Measurements from ENCODE around the gene FAM83F.

The FAM83F gene

DNA sequence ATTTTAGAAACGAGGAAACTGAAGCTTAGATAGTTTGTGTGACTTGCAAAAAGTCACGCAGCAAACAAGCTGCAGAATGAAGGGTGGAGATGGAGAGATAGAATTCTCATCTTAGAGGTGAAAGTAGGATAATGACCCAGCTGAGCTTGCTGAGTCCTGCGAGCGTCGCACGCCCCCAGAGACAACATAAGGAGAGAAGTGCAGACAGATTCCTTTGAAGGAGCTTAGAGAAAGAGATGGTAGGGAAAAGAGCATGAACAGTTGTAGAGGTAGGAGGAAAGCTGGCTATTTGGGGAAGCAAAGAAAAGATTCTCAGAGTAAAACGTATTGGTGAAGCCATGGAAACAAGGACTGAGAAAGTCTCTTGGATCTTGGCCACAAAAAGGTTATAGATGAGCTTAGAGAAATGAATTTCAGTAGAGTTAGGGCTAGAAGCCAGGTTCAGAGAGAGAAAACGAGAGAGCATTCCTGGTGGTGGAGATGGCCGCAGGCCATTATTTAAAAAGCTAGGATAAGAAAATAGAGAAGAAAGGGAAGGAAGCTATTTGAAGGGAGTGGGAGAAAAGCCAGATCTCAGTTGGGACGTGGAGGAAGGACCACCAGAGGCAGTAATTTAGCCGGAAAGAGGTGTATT is 44.8 kb downstream of the FAM83F start:
- peaks cover 20% of the 10 kb centered on the region for H3K4me1 ChIP-seq (ENCODE audit: control insufficient read depth, insufficient read depth, low read length)
- no peak overlapping the region for H3K27ac ChIP-seq (ENCODE audit: low read length)
- H3K9ac ChIP-seq (ENCODE audit: low read length in 2 of 2) = no peak overlapping the region
- H3K4me3 ChIP-seq (ENCODE audit: low read length in 2 of 2) = no peak overlapping the region
- H3K27me3 ChIP-seq (ENCODE audit: control insufficient read depth in 1 of 2, insufficient read depth in 2 of 2, low read length in 2 of 2) = peaks cover 7 to 16% of the 10 kb centered on the region in 2 donors
- no peaks in the 10 kb centered on the region for H3K9me3 ChIP-seq (ENCODE audit: control insufficient read depth in 2 of 2, low read length in 2 of 2)
- no peaks in the 10 kb centered on the region for H3K36me3 ChIP-seq (ENCODE audit: control insufficient read depth in 2 of 2, insufficient read depth in 2 of 2, low read length in 2 of 2)

DNA sequence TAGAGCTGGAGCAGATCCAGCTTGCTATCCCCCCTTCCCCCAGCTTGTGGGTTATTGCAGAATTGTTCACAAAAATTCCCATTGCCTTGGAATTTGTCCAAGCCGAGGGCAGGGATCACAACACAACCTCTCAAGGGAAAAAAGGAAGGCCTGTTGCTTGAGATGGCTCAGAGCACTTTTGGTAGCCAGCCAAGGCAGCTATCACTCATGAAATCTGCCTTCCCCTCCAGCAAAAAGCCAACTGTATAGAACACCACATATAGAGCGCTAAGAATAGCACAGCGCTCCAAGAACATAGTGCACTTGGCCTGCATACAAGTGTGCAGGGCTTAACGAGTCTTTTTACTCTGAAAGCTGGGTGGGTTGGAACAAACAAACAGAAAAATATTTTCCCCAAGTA is 46.2 kb downstream of the FAM83F start:
- H3K9ac ChIP-seq (ENCODE audit: low read length in 2 of 2) = no peak overlapping the region
- no peaks in the 10 kb centered on the region for H3K36me3 ChIP-seq (ENCODE audit: control insufficient read depth in 2 of 2, insufficient read depth in 2 of 2, low read length in 2 of 2)
- H3K4me1 ChIP-seq (ENCODE audit: control insufficient read depth, insufficient read depth, low read length) = peaks cover 24% of the 10 kb centered on the region
- no peaks in the 10 kb centered on the region for H3K9me3 ChIP-seq (ENCODE audit: control insufficient read depth in 2 of 2, low read length in 2 of 2)
- no peak overlapping the region for H3K27ac ChIP-seq (ENCODE audit: low read length)
- H3K27me3 ChIP-seq (ENCODE audit: control insufficient read depth in 1 of 2, insufficient read depth in 2 of 2, low read length in 2 of 2) = peaks cover 7 to 13% of the 10 kb centered on the region in 2 donors
- H3K4me3 ChIP-seq (ENCODE audit: low read length in 2 of 2) = no peak overlapping the region

DNA sequence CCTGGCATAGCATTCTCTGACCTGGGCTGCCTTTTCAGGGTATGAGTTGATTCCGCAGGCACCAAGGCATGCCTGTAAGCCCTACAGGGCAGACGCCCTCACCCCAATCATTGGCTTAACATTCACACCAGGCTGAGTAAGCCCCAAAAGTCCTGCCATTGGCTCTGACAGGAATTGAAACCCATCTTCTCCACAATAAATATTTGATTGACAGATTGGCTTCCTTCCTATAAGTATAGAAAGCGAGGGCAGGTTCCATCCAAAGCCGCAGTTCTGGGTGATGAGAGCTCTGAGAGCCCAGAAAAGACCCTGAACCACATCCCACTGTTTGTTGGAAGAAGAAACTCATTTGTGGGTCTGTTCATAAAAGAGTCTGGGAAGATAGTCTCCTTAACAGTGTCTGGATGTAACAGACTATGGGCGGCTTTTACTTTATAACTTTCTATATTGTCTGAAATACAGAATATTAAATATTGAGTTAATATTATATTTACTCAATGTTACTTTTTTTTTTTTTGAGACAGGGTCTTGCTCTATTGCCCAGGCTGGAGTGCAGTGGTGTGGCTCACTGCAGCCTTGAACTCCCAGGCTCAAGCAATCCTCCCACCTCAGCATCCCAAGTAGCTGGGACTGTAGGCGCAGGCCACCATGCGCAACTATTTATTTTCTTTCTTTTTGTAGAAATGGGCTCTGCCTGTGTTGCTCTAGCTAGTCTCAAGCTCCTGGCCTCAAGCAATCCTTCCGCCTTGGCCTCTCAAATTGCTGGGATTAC is 46.8 kb downstream of the FAM83F start:
- H3K27me3 ChIP-seq (ENCODE audit: control insufficient read depth in 1 of 2, insufficient read depth in 2 of 2, low read length in 2 of 2) = peaks cover 7 to 12% of the 10 kb centered on the region in 2 donors
- no peak overlapping the region for H3K9ac ChIP-seq (ENCODE audit: low read length in 2 of 2)
- no peak overlapping the region for H3K4me3 ChIP-seq (ENCODE audit: low read length in 2 of 2)
- no peak overlapping the region for H3K27ac ChIP-seq (ENCODE audit: low read length)
- no peaks in the 10 kb centered on the region for H3K9me3 ChIP-seq (ENCODE audit: control insufficient read depth in 2 of 2, low read length in 2 of 2)
- H3K36me3 ChIP-seq (ENCODE audit: control insufficient read depth in 2 of 2, insufficient read depth in 2 of 2, low read length in 2 of 2) = no peaks in the 10 kb centered on the region
- peaks cover 27% of the 10 kb centered on the region for H3K4me1 ChIP-seq (ENCODE audit: control insufficient read depth, insufficient read depth, low read length)

DNA sequence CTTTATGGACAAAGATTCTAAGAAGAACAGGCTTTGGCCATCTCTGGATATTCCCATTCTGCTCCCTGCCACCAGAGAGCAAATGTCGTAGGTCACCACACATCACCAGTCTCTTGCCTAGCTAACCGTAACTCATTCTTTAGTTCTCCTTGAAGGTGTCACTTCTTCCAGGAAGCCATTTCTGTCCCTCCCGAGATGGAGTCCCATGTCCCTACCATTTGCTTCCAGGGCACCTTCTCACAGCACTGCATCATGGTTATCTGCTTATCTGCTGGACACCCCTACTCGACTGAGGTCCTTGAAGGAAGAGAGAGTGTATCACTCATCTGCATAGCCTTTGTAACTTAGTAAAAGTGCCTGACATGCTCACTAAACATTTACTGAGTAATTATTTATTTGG is 47.6 kb downstream of the FAM83F start:
- no peaks in the 10 kb centered on the region for H3K36me3 ChIP-seq (ENCODE audit: control insufficient read depth in 2 of 2, insufficient read depth in 2 of 2, low read length in 2 of 2)
- H3K27ac ChIP-seq (ENCODE audit: low read length) = no peak overlapping the region

DNA sequence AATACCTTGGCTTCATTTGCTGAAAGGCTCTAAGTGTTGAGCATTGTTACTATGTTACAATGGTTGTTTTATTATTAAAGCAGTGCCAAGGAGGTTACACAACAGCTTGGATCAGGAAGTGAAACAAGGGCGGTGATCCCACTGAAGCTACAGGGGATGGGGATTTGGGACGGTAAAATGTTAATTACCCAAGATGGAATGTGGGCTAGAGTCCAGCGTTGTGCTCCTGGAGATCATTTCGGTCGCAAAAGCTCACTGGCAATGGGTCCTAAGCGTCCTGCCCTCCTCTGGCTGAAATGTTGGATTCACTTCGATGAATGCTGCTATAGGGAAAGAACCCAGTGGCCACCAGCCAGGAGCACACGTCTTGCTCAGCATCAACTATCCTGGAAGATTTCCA is 48.3 kb downstream of the FAM83F start:
- H3K36me3 ChIP-seq (ENCODE audit: control insufficient read depth in 2 of 2, insufficient read depth in 2 of 2, low read length in 2 of 2) = no peaks in the 10 kb centered on the region
- no peaks in the 10 kb centered on the region for H3K9me3 ChIP-seq (ENCODE audit: control insufficient read depth in 2 of 2, low read length in 2 of 2)
- no peak overlapping the region for H3K9ac ChIP-seq (ENCODE audit: low read length in 2 of 2)
- peak overlapping the region; percentile 47 to 96 for H3K4me3 ChIP-seq (ENCODE audit: low read length in 2 of 2)
- peak overlapping the region; percentile 98 for H3K27ac ChIP-seq (ENCODE audit: low read length)
- peaks cover 27% of the 10 kb centered on the region for H3K4me1 ChIP-seq (ENCODE audit: control insufficient read depth, insufficient read depth, low read length)
- peaks cover 4 to 7% of the 10 kb centered on the region in 2 donors for H3K27me3 ChIP-seq (ENCODE audit: control insufficient read depth in 1 of 2, insufficient read depth in 2 of 2, low read length in 2 of 2)

More for the DNA sequence above, 47.6 kb downstream of the FAM83F start:
- Histone ChIP-seq H3K4me3 (ENCODE audit: low read length in 2 of 2) (no peak overlapping the region), H3K27me3 (ENCODE audit: control insufficient read depth in 1 of 2, insufficient read depth in 2 of 2, low read length in 2 of 2) (peaks cover 5 to 9% of the 10 kb centered on the region in 2 donors), H3K9ac (ENCODE audit: low read length in 2 of 2) (no peak overlapping the region), H3K4me1 (ENCODE audit: control insufficient read depth, insufficient read depth, low read length) (peaks cover 27% of the 10 kb centered on the region), H3K9me3 (ENCODE audit: control insufficient read depth in 2 of 2, low read length in 2 of 2) (no peaks in the 10 kb centered on the region)

DNA sequence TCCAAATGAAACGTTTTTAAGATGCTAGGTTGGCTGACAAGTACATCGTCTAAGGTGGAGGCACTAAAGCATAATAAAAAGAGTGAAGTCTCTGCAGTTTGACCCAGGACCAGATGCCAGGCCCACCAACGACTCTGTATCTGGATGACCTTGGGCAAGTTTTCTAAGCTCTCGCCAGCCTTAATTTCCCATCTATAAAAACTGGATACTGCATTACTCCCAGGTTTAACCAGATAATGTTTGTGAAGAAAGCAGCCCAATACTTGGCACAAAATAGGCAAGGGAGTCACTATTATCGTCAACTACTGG is 49.0 kb downstream of the FAM83F start:
- Histone ChIP-seq H3K4me1 (ENCODE audit: control insufficient read depth, insufficient read depth, low read length) (peaks cover 27% of the 10 kb centered on the region), H3K27ac (ENCODE audit: low read length) (peak overlapping the region; percentile 98), H3K36me3 (ENCODE audit: control insufficient read depth in 2 of 2, insufficient read depth in 2 of 2, low read length in 2 of 2) (no peaks in the 10 kb centered on the region), H3K4me3 (ENCODE audit: low read length in 2 of 2) (peak overlapping the region; percentile 80 to 96), H3K9me3 (ENCODE audit: control insufficient read depth in 2 of 2, low read length in 2 of 2) (no peaks in the 10 kb centered on the region), H3K27me3 (ENCODE audit: control insufficient read depth in 1 of 2, insufficient read depth in 2 of 2, low read length in 2 of 2) (peaks cover 0 to 7% of the 10 kb centered on the region in 2 donors), H3K9ac (ENCODE audit: low read length in 2 of 2) (peak overlapping the region; percentile 72 to 97)

DNA sequence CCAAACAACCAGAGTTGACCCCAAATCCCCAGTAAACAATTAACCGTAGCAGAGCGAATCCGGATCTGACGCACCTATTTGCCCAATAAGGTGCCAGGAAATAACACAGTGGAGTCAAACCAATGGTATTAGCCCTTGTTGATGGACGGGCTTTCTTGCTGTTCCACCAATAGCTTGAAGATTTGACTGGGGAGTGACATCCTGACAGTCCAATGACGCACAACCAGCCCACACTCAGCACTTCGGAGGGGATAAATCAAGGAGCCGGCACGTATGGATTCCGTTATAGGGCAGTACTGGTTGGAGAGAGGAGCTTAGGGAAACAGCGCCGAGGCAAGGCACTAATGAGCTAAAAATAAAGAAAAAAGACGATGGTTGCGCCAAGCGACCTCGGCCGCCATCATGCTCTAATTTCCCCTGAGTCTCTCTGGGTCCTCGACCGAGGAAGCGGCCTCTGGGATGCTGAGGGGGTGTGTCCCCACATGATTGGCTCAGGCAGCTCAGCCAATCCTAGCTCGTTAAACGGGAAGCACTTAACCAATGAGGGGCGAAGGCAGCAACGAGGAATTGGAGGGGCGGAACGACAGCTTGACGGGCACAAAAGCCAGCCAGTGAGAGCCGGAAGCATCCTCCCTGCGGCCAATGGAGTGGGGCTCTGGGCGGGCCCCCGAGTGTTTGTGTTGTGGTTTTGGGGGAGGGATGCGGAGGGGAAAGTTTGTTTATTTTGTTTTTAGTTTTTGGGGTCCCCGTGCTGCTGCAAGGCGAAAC is 49.5 kb downstream of the FAM83F start:
- no peaks in the 10 kb centered on the region for H3K9me3 ChIP-seq (ENCODE audit: control insufficient read depth in 2 of 2, low read length in 2 of 2)
- peak overlapping the region; percentile 98 for H3K27ac ChIP-seq (ENCODE audit: low read length)
- H3K9ac ChIP-seq (ENCODE audit: low read length in 2 of 2) = peak overlapping the region; percentile 72 to 97
- peak overlapping the region; percentile 80 to 96 for H3K4me3 ChIP-seq (ENCODE audit: low read length in 2 of 2)
- no peaks in the 10 kb centered on the region for H3K36me3 ChIP-seq (ENCODE audit: control insufficient read depth in 2 of 2, insufficient read depth in 2 of 2, low read length in 2 of 2)
- H3K27me3 ChIP-seq (ENCODE audit: control insufficient read depth in 1 of 2, insufficient read depth in 2 of 2, low read length in 2 of 2) = peaks cover 0 to 7% of the 10 kb centered on the region in 2 donors
- H3K4me1 ChIP-seq (ENCODE audit: control insufficient read depth, insufficient read depth, low read length) = peaks cover 27% of the 10 kb centered on the region

DNA sequence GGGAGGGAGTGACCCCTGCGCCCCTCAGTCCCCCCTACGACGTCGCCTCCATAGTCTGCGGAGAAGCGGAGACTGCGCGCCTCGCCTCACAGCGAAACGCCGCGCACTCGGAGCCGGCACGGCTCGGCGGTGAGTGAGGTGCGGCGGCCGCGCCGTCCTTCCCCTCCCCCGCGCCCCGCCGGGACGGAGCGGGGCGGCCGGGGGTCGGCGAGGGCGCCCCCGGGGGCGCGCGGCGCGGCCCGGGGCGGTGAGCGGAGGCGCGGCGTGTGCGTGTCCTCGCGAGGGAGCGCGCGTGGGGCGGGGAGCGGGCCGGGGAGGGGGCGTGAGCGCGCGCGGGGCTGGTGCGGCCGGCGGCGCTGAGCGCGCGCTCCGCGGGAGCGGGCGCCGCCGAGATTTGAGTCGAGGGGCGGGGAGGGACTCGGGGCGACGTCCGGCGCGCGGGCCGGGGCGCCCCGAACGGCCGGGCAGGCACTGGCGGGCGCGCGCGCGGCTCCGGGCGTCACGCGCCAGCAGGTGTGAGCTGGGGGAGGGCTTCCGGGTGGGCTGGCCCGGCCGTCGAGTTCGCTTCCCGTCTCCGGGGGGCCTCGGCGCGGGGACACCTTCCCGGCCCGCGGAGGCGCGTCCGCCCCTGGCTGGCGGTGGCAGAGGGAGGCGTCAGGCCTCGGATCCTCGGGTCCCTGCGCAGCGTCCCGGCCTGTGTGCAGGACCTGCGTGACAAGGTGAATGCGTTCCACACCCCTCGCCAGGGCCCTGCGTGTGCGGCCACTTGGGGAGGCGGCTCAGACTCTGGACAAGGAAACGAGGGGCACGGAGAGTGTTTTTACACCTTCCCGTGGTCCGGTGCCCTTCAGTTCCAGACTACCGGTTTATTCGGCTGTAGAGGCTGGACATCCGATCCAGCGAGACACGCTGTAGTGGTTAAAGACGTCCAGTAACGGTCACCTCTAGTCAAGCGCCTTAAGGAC is 50.4 kb downstream of the FAM83F start:
- peak overlapping the region; percentile 69 to 72 for H3K9ac ChIP-seq (ENCODE audit: low read length in 2 of 2)
- H3K4me1 ChIP-seq (ENCODE audit: control insufficient read depth, insufficient read depth, low read length) = peaks cover 27% of the 10 kb centered on the region
- no peaks in the 10 kb centered on the region for H3K36me3 ChIP-seq (ENCODE audit: control insufficient read depth in 2 of 2, insufficient read depth in 2 of 2, low read length in 2 of 2)
- H3K27ac ChIP-seq (ENCODE audit: low read length) = peak overlapping the region; percentile 98
- H3K4me3 ChIP-seq (ENCODE audit: low read length in 2 of 2) = peak overlapping the region; percentile 71 to 96
- H3K27me3 ChIP-seq (ENCODE audit: control insufficient read depth in 1 of 2, insufficient read depth in 2 of 2, low read length in 2 of 2) = peaks cover 0 to 7% of the 10 kb centered on the region in 2 donors
- no peaks in the 10 kb centered on the region for H3K9me3 ChIP-seq (ENCODE audit: control insufficient read depth in 2 of 2, low read length in 2 of 2)

DNA sequence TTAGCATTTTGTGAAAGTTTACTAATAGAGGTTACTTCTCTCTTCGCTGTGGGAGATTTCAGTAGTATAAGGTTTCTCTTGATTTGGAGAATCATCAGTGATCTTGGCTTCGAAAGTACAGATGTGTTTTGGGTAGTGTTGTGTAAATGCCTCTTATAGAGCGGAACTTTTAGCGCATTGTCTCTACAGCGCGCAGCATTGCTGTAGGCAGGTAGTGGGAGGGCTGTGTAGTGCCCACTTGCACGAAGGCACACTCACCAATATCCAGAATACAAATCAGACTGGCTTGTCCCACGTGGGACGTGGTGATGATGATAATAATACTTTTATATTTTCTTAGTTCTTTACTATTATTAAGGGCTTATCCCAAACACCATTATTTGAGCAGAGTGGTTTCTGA is 51.4 kb downstream of the FAM83F start:
- no peak overlapping the region for H3K27ac ChIP-seq (ENCODE audit: low read length)
- peaks cover 24% of the 10 kb centered on the region for H3K4me1 ChIP-seq (ENCODE audit: control insufficient read depth, insufficient read depth, low read length)
- peaks cover 0 to under 1% of the 10 kb centered on the region in 2 donors for H3K27me3 ChIP-seq (ENCODE audit: control insufficient read depth in 1 of 2, insufficient read depth in 2 of 2, low read length in 2 of 2)
- no peaks in the 10 kb centered on the region for H3K36me3 ChIP-seq (ENCODE audit: control insufficient read depth in 2 of 2, insufficient read depth in 2 of 2, low read length in 2 of 2)
- no peaks in the 10 kb centered on the region for H3K9me3 ChIP-seq (ENCODE audit: control insufficient read depth in 2 of 2, low read length in 2 of 2)
- H3K9ac ChIP-seq (ENCODE audit: low read length in 2 of 2) = peak overlapping the region; percentile 68 to 69
- H3K4me3 ChIP-seq (ENCODE audit: low read length in 2 of 2) = peak overlapping the region; percentile 61 to 96

DNA sequence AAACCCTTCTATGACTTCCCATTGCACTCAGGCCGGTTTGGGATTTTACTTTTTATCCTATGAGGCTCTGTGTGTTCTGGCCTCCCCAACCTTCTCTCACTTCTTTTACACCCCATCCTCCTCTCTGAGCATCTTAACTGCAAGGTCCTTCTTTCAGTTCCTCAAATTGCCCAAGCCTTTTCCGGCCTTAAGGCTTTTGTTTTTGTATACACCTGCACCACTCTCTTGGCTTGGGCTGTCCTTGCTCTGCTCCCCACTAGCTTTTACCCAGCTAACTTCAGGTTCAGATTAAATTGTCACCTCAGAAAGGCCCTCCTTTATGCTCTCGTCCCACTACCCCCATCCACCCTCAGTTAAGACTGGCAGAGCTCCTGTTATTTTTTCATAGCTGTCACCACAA is 55.5 kb downstream of the FAM83F start:
- Histone ChIP-seq H3K9ac (ENCODE audit: low read length in 2 of 2) (no peak overlapping the region), H3K27me3 (ENCODE audit: control insufficient read depth in 1 of 2, insufficient read depth in 2 of 2, low read length in 2 of 2) (no peaks in the 10 kb centered on the region), H3K4me1 (ENCODE audit: control insufficient read depth, insufficient read depth, low read length) (peaks cover 12% of the 10 kb centered on the region), H3K4me3 (ENCODE audit: low read length in 2 of 2) (no peak overlapping the region), H3K27ac (ENCODE audit: low read length) (no peak overlapping the region), H3K9me3 (ENCODE audit: control insufficient read depth in 2 of 2, low read length in 2 of 2) (no peaks in the 10 kb centered on the region), H3K36me3 (ENCODE audit: control insufficient read depth in 2 of 2, insufficient read depth in 2 of 2, low read length in 2 of 2) (no peaks in the 10 kb centered on the region)

All from stomach smooth muscle (tissue), 2 donors.